NT2/D1 (cell line): ENCODE results near the gene SIRPG.

Source experiments
- DNase-seq: peaks from one replicate; pipeline ENCODE4 v3.0.0-alpha.2; 2011; ENCODE audit warnings: low read depth, low spot score
- H3K27me3 ChIP-seq: 2 replicates; pipeline ENCODE4 v1.6.0; 2011; ENCODE audit warnings: mild to moderate bottlenecking; ENCODE audit not compliant: insufficient read length, insufficient read depth
- H3K36me3 ChIP-seq: 2 replicates; pipeline ENCODE4 v1.6.1; 2011; ENCODE audit warnings: mild to moderate bottlenecking, low read length, mixed read lengths; ENCODE audit not compliant: insufficient read depth, insufficient read length
- H3K4me1 ChIP-seq: 2 replicates; pipeline ENCODE4 v1.5.1; 2011; ENCODE audit not compliant: insufficient read depth, insufficient read length
- H3K4me3 ChIP-seq: 2 replicates; pipeline ENCODE4 v1.5.1; 2011; ENCODE audit warnings: low read depth; ENCODE audit not compliant: insufficient read length
- H3K9ac ChIP-seq: 2 replicates; pipeline ENCODE4 v1.6.0; 2011; ENCODE audit warnings: low read depth; ENCODE audit not compliant: insufficient read length
- H3K9me3 ChIP-seq: 2 replicates; pipeline ENCODE4 v1.5.1; 2011; ENCODE audit warnings: mild to moderate bottlenecking, low read length; ENCODE audit not compliant: insufficient read depth
- SUZ12 ChIP-seq: IDR thresholded peaks from 2 replicates; pipeline ENCODE4 v1.6.1; 2011; ENCODE audit not compliant: insufficient read length, insufficient read depth; ENCODE audit errors: extremely low read depth
- YY1 ChIP-seq: IDR thresholded peaks from 2 replicates; pipeline ENCODE4 v1.6.1; 2011; ENCODE audit not compliant: insufficient read length, insufficient read depth
- ZNF274 ChIP-seq: IDR thresholded peaks from 2 replicates; pipeline ENCODE4 v1.6.1; 2011; ENCODE audit warnings: mild to moderate bottlenecking, low read depth, low read length

SIRPG gene

GRCh38 chr20:1685304-1686052 lies 27.9 kb upstream of the SIRPG start:
- TF ChIP-seq ZNF274, result no peak
- TF ChIP-seq SUZ12, result no peak
- TF ChIP-seq YY1, result no peak
- DNase-seq, result no peak
- Histone ChIP-seq H3K9me3 (peaks cover 18% of the 10 kb centered on the region; the same call in 1 of the 2 replicates), H3K4me3 (no peak overlapping the region), H3K9ac (no peak overlapping the region), H3K36me3 (no peaks in the 10 kb centered on the region), H3K27me3 (no peaks in the 10 kb centered on the region), H3K4me1 (peaks cover 6% of the 10 kb centered on the region)

- no peak for TF ChIP-seq ZNF274
- no peak for TF ChIP-seq SUZ12
- no peak for TF ChIP-seq YY1
- no peak overlapping the region for H3K9ac ChIP-seq
- no peaks in the 10 kb centered on the region for H3K36me3 ChIP-seq
- peaks cover 15% of the 10 kb centered on the region; the same call in 1 of the 2 replicates for H3K9me3 ChIP-seq
- no peak overlapping the region for H3K4me3 ChIP-seq
- DNase-seq, result no peak
- H3K27me3 ChIP-seq, result no peaks in the 10 kb centered on the region
- peaks cover 6% of the 10 kb centered on the region for H3K4me1 ChIP-seq
Observed at GRCh38 chr20:1684872-1685271, 27.3 kb upstream of the SIRPG start.

GRCh38 chr20:1676650-1677049 lies 19.1 kb upstream of the SIRPG start:
- peaks cover 5% of the 10 kb centered on the region for H3K4me1 ChIP-seq
- no peaks in the 10 kb centered on the region for H3K9me3 ChIP-seq
- no peaks in the 10 kb centered on the region for H3K36me3 ChIP-seq
- peaks cover 36% of the 10 kb centered on the region for H3K27me3 ChIP-seq
- DNase-seq, result no peak
- no peak overlapping the region for H3K4me3 ChIP-seq
- H3K9ac ChIP-seq, result no peak overlapping the region
- no peak for TF ChIP-seq YY1
- TF ChIP-seq ZNF274, result no peak
- no peak for TF ChIP-seq SUZ12

GRCh38 chr20:1674990-1675780 lies 17.6 kb upstream of the SIRPG start:
- no peak overlapping the region for H3K4me3 ChIP-seq
- H3K36me3 ChIP-seq, result no peaks in the 10 kb centered on the region
- no peak overlapping the region for H3K9ac ChIP-seq
- TF ChIP-seq ZNF274 (no peak), YY1 (no peak), SUZ12 (no peak)
- H3K9me3 ChIP-seq, result peaks cover 12% of the 10 kb centered on the region; the same call in 1 of the 2 replicates
- H3K27me3 ChIP-seq, result peaks cover 48% of the 10 kb centered on the region
- peaks cover 5% of the 10 kb centered on the region for H3K4me1 ChIP-seq
- no peak for DNase-seq

GRCh38 chr20:1674361-1674760 lies 16.8 kb upstream of the SIRPG start:
- peaks cover 52% of the 10 kb centered on the region for H3K27me3 ChIP-seq
- no peak for DNase-seq
- H3K9me3 ChIP-seq, result peaks cover 13% of the 10 kb centered on the region; the same call in 1 of the 2 replicates
- H3K9ac ChIP-seq, result no peak overlapping the region
- peaks cover 5% of the 10 kb centered on the region for H3K4me1 ChIP-seq
- TF ChIP-seq SUZ12, result no peak
- TF ChIP-seq YY1, result no peak
- no peak for TF ChIP-seq ZNF274
- H3K4me3 ChIP-seq, result no peak overlapping the region
- no peaks in the 10 kb centered on the region for H3K36me3 ChIP-seq

GRCh38 chr20:1673424-1673823 lies 15.8 kb upstream of the SIRPG start:
- Histone ChIP-seq H3K36me3 (no peaks in the 10 kb centered on the region), H3K9ac (no peak overlapping the region), H3K27me3 (peaks cover 55% of the 10 kb centered on the region), H3K4me3 (no peak overlapping the region), H3K9me3 (peaks cover 13% of the 10 kb centered on the region; the same call in 1 of the 2 replicates), H3K4me1 (peaks cover 5% of the 10 kb centered on the region)
- TF ChIP-seq SUZ12 (no peak), ZNF274 (no peak), YY1 (no peak)
- peak; percentile 54 for DNase-seq

- no peak overlapping the region for H3K9ac ChIP-seq
- no peak for DNase-seq
- peaks cover 13% of the 10 kb centered on the region; the same call in 1 of the 2 replicates for H3K9me3 ChIP-seq
- H3K4me3 ChIP-seq, result no peak overlapping the region
- TF ChIP-seq ZNF274 (no peak), YY1 (no peak), SUZ12 (no peak)
- H3K36me3 ChIP-seq, result no peaks in the 10 kb centered on the region
- peaks cover 55% of the 10 kb centered on the region for H3K27me3 ChIP-seq
- H3K4me1 ChIP-seq, result peaks cover 5% of the 10 kb centered on the region
Observed at GRCh38 chr20:1672728-1673127, 15.1 kb upstream of the SIRPG start.
